LHCN-M2 (cell line): ENCODE data around the gene DAPK2. TPM values are rescaled to one million over a fixed set of nuclear protein-coding genes. Genes with fewer than 3 reads are reported as not detected.

ENCODE experiments used
- DNase-seq: peaks from one replicate; pipeline ENCODE4 v3.0.0-alpha.2; 2012; ENCODE audit warnings: low read depth
- total RNA-seq: library from RNA; depleted of rRNA; stranded (reverse); fragments of >200 nt; gene quantifications from 2 replicates; pipeline ENCODE4 v1.2.3, GENCODE V29; 2014

Gene DAPK2
- total RNA-seq, 1 experiment from 2014 or later: 2.2 TPM

- DNase-seq: no peak
These were observed 150.5 kb downstream of the DAPK2 start for GRCh38 chr15:63895787-63896218.

- no peak for DNase-seq
These were observed 151.1 kb downstream of the DAPK2 start for GRCh38 chr15:63895194-63895593.

- no peak for DNase-seq
These were observed 151.7 kb downstream of the DAPK2 start for GRCh38 chr15:63894662-63894949.

- no peak for DNase-seq
These were observed 152.2 kb downstream of the DAPK2 start for GRCh38 chr15:63893866-63894661.

GRCh38 chr15:63892794-63893441 lies 153.4 kb downstream of the DAPK2 start:
- DNase-seq: no peak

GRCh38 chr15:63891768-63892133 lies 154.5 kb downstream of the DAPK2 start:
- no peak for DNase-seq

- peak; percentile 71 for DNase-seq
These were observed 155.1 kb downstream of the DAPK2 start for GRCh38 chr15:63891079-63891767.

- no peak for DNase-seq
These were observed 155.7 kb downstream of the DAPK2 start for GRCh38 chr15:63890617-63891016.

- no peak for DNase-seq
These were observed 156.5 kb downstream of the DAPK2 start for GRCh38 chr15:63889831-63890230.

- no peak for DNase-seq
These were observed 157.5 kb downstream of the DAPK2 start for GRCh38 chr15:63888823-63889222.

GRCh38 chr15:63888146-63888545 lies 158.1 kb downstream of the DAPK2 start:
- no peak for DNase-seq

- no peak for DNase-seq
These were observed 158.7 kb downstream of the DAPK2 start for GRCh38 chr15:63887630-63888029.

GRCh38 chr15:63884953-63885352 lies 161.3 kb downstream of the DAPK2 start:
- DNase-seq: no peak

GRCh38 chr15:63881431-63881830 lies 164.9 kb downstream of the DAPK2 start:
- DNase-seq: no peak

- no peak for DNase-seq
These were observed 165.5 kb downstream of the DAPK2 start for GRCh38 chr15:63880744-63881143.

- DNase-seq: no peak
These were observed 166.3 kb downstream of the DAPK2 start for GRCh38 chr15:63879995-63880394.

GRCh38 chr15:63879211-63879610 lies 167.1 kb downstream of the DAPK2 start:
- no peak for DNase-seq

- DNase-seq: no peak
These were observed 168.5 kb downstream of the DAPK2 start for GRCh38 chr15:63877713-63878271.

- DNase-seq: no peak
These were observed 170.1 kb downstream of the DAPK2 start for GRCh38 chr15:63876085-63876662.

GRCh38 chr15:63874616-63875015 lies 171.7 kb downstream of the DAPK2 start:
- DNase-seq: no peak

- DNase-seq: no peak
These were observed 173.3 kb downstream of the DAPK2 start for GRCh38 chr15:63872759-63873510.
